Neuron (in vitro differentiated cells): ENCODE measurements around the gene GABRR3.

Source experiments
- H2AFZ ChIP-seq: one replicate; pipeline ENCODE4 v1.6.1; 2013; ENCODE audit warnings: low read depth, mild to moderate bottlenecking, inconsistent platforms, low read length, moderate library complexity
- H3K27me3 ChIP-seq: one replicate; pipeline ENCODE4 v1.6.1; 2013; ENCODE audit warnings: low read length; ENCODE audit not compliant: insufficient read depth
- H3K36me3 ChIP-seq: one replicate; pipeline ENCODE4 v1.6.1; 2013; ENCODE audit warnings: low read length; ENCODE audit not compliant: insufficient read depth
- H3K4me1 ChIP-seq: one replicate; pipeline ENCODE4 v1.6.1; 2013; ENCODE audit warnings: low read length; ENCODE audit not compliant: insufficient read depth
- H3K4me3 ChIP-seq: 2 replicates; pipeline ENCODE4 v1.5.1; 2013; ENCODE audit warnings: mild to moderate bottlenecking, low read length, moderate library complexity
- H3K9me3 ChIP-seq: one replicate; pipeline ENCODE4 v1.6.1; 2013; ENCODE audit warnings: low read length

The GABRR3 gene

GRCh38 chr3:97956051-97956450 is 79.1 kb downstream of the GABRR3 start:
- Histone ChIP-seq H3K4me3 (no peak overlapping the region), H3K4me1 (no peaks in the 10 kb centered on the region), H2AFZ (no peak overlapping the region), H3K27me3 (no peaks in the 10 kb centered on the region), H3K36me3 (peaks cover 11% of the 10 kb centered on the region), H3K9me3 (no peaks in the 10 kb centered on the region)

- Histone ChIP-seq H3K36me3 (peaks cover 20% of the 10 kb centered on the region), H3K27me3 (no peaks in the 10 kb centered on the region), H3K9me3 (no peaks in the 10 kb centered on the region), H2AFZ (no peak overlapping the region), H3K4me3 (no peak overlapping the region), H3K4me1 (no peaks in the 10 kb centered on the region)
Measured at GRCh38 chr3:97954228-97954827, 80.8 kb downstream of the GABRR3 start.

- H2AFZ ChIP-seq, result no peak overlapping the region
- H3K36me3 ChIP-seq, result peaks cover 31% of the 10 kb centered on the region
- H3K4me1 ChIP-seq, result no peaks in the 10 kb centered on the region
- H3K27me3 ChIP-seq, result no peaks in the 10 kb centered on the region
- H3K4me3 ChIP-seq, result no peak overlapping the region
- H3K9me3 ChIP-seq, result no peaks in the 10 kb centered on the region
Measured at GRCh38 chr3:97952872-97953271, 82.2 kb downstream of the GABRR3 start.

- H2AFZ ChIP-seq, result no peak overlapping the region
- no peaks in the 10 kb centered on the region for H3K27me3 ChIP-seq
- H3K9me3 ChIP-seq, result no peaks in the 10 kb centered on the region
- H3K36me3 ChIP-seq, result peaks cover 33% of the 10 kb centered on the region
- no peaks in the 10 kb centered on the region for H3K4me1 ChIP-seq
- H3K4me3 ChIP-seq, result no peak overlapping the region
Measured at GRCh38 chr3:97952280-97952679, 82.8 kb downstream of the GABRR3 start.

GRCh38 chr3:97950360-97950759 is 84.8 kb downstream of the GABRR3 start:
- H3K4me3 ChIP-seq, result no peak overlapping the region
- no peaks in the 10 kb centered on the region for H3K9me3 ChIP-seq
- no peaks in the 10 kb centered on the region for H3K4me1 ChIP-seq
- no peaks in the 10 kb centered on the region for H3K27me3 ChIP-seq
- H2AFZ ChIP-seq, result no peak overlapping the region
- peaks cover 47% of the 10 kb centered on the region for H3K36me3 ChIP-seq

GRCh38 chr3:97949743-97950142 is 85.4 kb downstream of the GABRR3 start:
- Histone ChIP-seq H2AFZ (no peak overlapping the region), H3K36me3 (peaks cover 53% of the 10 kb centered on the region)

GRCh38 chr3:97949110-97949485 is 86.0 kb downstream of the GABRR3 start:
- H3K4me3 ChIP-seq, result no peak overlapping the region
- peaks cover 54% of the 10 kb centered on the region for H3K36me3 ChIP-seq
- no peak overlapping the region for H2AFZ ChIP-seq
- H3K9me3 ChIP-seq, result no peaks in the 10 kb centered on the region
- no peaks in the 10 kb centered on the region for H3K27me3 ChIP-seq
- H3K4me1 ChIP-seq, result no peaks in the 10 kb centered on the region

More at GRCh38 chr3:97949743-97950142, 85.4 kb downstream of the GABRR3 start:
- H3K4me3 ChIP-seq, result no peak overlapping the region
- H3K27me3 ChIP-seq, result no peaks in the 10 kb centered on the region
- no peaks in the 10 kb centered on the region for H3K4me1 ChIP-seq
- no peaks in the 10 kb centered on the region for H3K9me3 ChIP-seq

GRCh38 chr3:97948351-97949109 is 86.6 kb downstream of the GABRR3 start:
- H2AFZ ChIP-seq, result no peak overlapping the region
- H3K36me3 ChIP-seq, result peaks cover 57% of the 10 kb centered on the region
- no peaks in the 10 kb centered on the region for H3K9me3 ChIP-seq
- no peaks in the 10 kb centered on the region for H3K27me3 ChIP-seq
- H3K4me3 ChIP-seq, result no peak overlapping the region
- H3K4me1 ChIP-seq, result no peaks in the 10 kb centered on the region

- peaks cover 61% of the 10 kb centered on the region for H3K36me3 ChIP-seq
- no peak overlapping the region for H2AFZ ChIP-seq
- H3K4me1 ChIP-seq, result no peaks in the 10 kb centered on the region
- H3K27me3 ChIP-seq, result no peaks in the 10 kb centered on the region
- H3K9me3 ChIP-seq, result no peaks in the 10 kb centered on the region
- no peak overlapping the region for H3K4me3 ChIP-seq
Measured at GRCh38 chr3:97942801-97943546, 92.1 kb downstream of the GABRR3 start.

GRCh38 chr3:97940034-97940433 is 95.1 kb downstream of the GABRR3 start:
- Histone ChIP-seq H3K4me1 (no peaks in the 10 kb centered on the region), H3K4me3 (no peak overlapping the region)

GRCh38 chr3:97939401-97939800 is 95.7 kb downstream of the GABRR3 start:
- Histone ChIP-seq H2AFZ (no peak overlapping the region), H3K4me3 (no peak overlapping the region), H3K4me1 (no peaks in the 10 kb centered on the region), H3K36me3 (peaks cover 51% of the 10 kb centered on the region), H3K9me3 (no peaks in the 10 kb centered on the region), H3K27me3 (no peaks in the 10 kb centered on the region)

More at GRCh38 chr3:97940034-97940433, 95.1 kb downstream of the GABRR3 start:
- H3K27me3 ChIP-seq, result no peaks in the 10 kb centered on the region
- H3K9me3 ChIP-seq, result no peaks in the 10 kb centered on the region
- H2AFZ ChIP-seq, result no peak overlapping the region
- H3K36me3 ChIP-seq, result peaks cover 56% of the 10 kb centered on the region

- no peak overlapping the region for H3K4me3 ChIP-seq
- H3K27me3 ChIP-seq, result no peaks in the 10 kb centered on the region
- no peaks in the 10 kb centered on the region for H3K9me3 ChIP-seq
- peaks cover 46% of the 10 kb centered on the region for H3K36me3 ChIP-seq
- no peaks in the 10 kb centered on the region for H3K4me1 ChIP-seq
- no peak overlapping the region for H2AFZ ChIP-seq
Measured at GRCh38 chr3:97938444-97938843, 96.7 kb downstream of the GABRR3 start.

- Histone ChIP-seq H3K36me3 (peaks cover 35% of the 10 kb centered on the region), H3K9me3 (no peaks in the 10 kb centered on the region), H3K27me3 (no peaks in the 10 kb centered on the region), H3K4me3 (no peak overlapping the region), H3K4me1 (no peaks in the 10 kb centered on the region), H2AFZ (no peak overlapping the region)
Measured at GRCh38 chr3:97937205-97937604, 97.9 kb downstream of the GABRR3 start.
